Right cardiac atrium (tissue), 5 donors: ENCODE measurements around the gene CD4. TPM values are rescaled to one million over a fixed set of nuclear protein-coding genes. Genes with fewer than 3 reads are reported as not detected.

Source experiments
- ATAC-seq, 2 donors: fragments of 200-7000 bp; cut with Tn5 transposase; one replicate each; pipeline versions ENCODE4 v1.8.0 to v1.9.1; 2020; ENCODE audit warnings: moderate library complexity in 2 of 2, mild to moderate bottlenecking in 1 of 2
- DNase-seq, 3 donors: peaks; one replicate each; pipeline ENCODE4 v3.0.0-alpha.2; 2020
- H3K27ac ChIP-seq: one replicate; pipeline ENCODE4 v1.5.1; 2013; ENCODE audit warnings: mild to moderate bottlenecking, low read length, control low read depth, moderate library complexity
- H3K27me3 ChIP-seq: one replicate; pipeline ENCODE4 v1.6.1; 2013; ENCODE audit not compliant: control insufficient read depth, insufficient read depth
- H3K4me1 ChIP-seq: one replicate; pipeline ENCODE4 v1.6.1; 2013; ENCODE audit warnings: low read length; ENCODE audit not compliant: control insufficient read depth, insufficient read depth
- H3K4me3 ChIP-seq: one replicate; pipeline ENCODE4 v1.5.1; 2013; ENCODE audit warnings: low read length, control low read depth
- H3K9me3 ChIP-seq: one replicate; pipeline ENCODE4 v1.6.1; 2013; ENCODE audit warnings: low read length; ENCODE audit not compliant: control insufficient read depth
- WGBS: extraction: QIAGEN DNeasy Blood & Tissue Kit; methylation state at CpG from one replicate; pipeline ENCODE4 v1.1.7; 2013; 5-methylcytosine and 5-hydroxymethylcytosine counted together
- intact Hi-C, 4 donors: fragments of 100-400 bp; cut with DNase I; formaldehyde crosslinking; loops; one replicate each; pipeline versions ENCODE4 v1.11.0 to v1.14.0; 2022 to 2023
- polyA plus RNA-seq: library from polyadenylated mRNA; stranded (reverse); fragments of 200-250 nt; gene quantifications from one replicate; pipeline ENCODE4 v1.2.3, GENCODE V29; 2013
- total RNA-seq, 4 donors: library from RNA; stranded (reverse); fragmentation: NEBNext Ultra II Directional; extraction: Animal tissue kit (Norgen Biotek cat#: 25700); gene quantifications; one replicate each; pipeline ENCODE4 v1.2.1, GENCODE V29; 2021
- donor health status: healthy with polysubstance abuse.
- donor health status: DM: no; HTN: yes; CAD: no.
- donor health status: DM: no; HTN: no; CAD: no.
- donor health status: DM: no; HTN: yes; CAD: no; lungs with severe emphysema.
- donor health status: DM: yes; HTN: yes; CAD: no.

The CD4 gene
- total and polyA plus RNA-seq, 5 donors = 2.5 to 15.4 (median 12.8) TPM

DNA sequence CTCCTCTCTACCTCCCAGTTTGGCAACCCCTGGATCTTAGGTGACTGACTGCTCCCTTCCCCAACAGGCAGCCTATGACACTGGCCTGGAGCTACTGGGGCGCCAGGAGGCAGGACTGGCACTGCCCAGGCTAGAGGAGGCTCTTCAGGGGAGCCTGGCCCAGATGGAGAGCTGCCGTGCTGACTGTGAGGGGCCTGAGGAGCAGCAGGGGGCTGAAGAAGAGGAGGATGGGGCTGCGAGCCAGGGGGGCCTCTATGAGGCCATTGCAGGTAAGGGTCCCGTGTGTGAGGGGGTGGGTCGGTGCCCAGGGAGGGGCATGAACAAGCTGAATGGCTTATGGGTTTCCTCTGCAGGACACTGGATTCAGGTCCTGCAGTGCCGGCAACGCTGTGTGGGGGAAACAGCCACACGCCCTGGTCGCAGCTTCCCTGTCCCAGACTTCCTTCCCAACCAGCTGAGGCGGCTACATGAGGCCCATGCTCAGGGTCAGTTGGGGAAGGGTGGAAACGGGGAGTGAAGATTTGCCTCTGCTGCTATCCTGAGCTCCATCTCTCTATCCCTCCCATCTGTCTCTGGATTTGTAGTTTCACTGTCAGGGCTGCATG lies 41.1 kb downstream of the CD4 start:
- Histone ChIP-seq H3K9me3 (no peaks in the 10 kb centered on the region), H3K4me3 (no peak overlapping the region), H3K27ac (no peak overlapping the region), H3K27me3 (no peaks in the 10 kb centered on the region), H3K4me1 (peaks cover 2% of the 10 kb centered on the region)
- DNase-seq = no peak
- WGBS = 78% methylated on average over 11 of the region's 11 CpGs
- intact Hi-C loops = no loop called here
- ATAC-seq = no peak

DNA sequence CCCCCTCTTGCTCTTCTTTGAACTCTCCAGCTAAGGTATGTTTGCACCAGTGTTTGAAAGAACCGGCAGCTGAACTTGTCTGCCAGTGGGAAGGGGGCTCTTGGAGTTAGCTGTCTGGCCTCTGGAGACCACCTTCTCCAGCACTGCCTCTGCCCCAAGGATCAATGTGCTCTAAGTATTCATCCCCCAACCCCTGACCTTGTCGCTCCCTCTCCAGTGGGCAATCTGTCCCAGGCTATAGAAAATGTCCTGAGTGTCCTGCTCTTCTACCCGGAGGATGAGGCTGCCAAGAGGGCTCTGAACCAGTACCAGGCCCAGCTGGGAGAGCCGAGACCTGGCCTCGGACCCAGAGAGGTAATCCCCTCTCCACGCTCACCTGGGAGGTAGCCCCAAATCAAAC lies 41.7 kb downstream of the CD4 start:
- ATAC-seq (no peak), DNase-seq (no peak)
- Histone ChIP-seq H3K9me3 (no peaks in the 10 kb centered on the region), H3K4me1 (peaks cover 2% of the 10 kb centered on the region), H3K27ac (no peak overlapping the region), H3K4me3 (no peak overlapping the region), H3K27me3 (no peaks in the 10 kb centered on the region)
- 87% methylated on average over 6 of the region's 6 CpGs for WGBS
- intact Hi-C loops = no loop called here

DNA sequence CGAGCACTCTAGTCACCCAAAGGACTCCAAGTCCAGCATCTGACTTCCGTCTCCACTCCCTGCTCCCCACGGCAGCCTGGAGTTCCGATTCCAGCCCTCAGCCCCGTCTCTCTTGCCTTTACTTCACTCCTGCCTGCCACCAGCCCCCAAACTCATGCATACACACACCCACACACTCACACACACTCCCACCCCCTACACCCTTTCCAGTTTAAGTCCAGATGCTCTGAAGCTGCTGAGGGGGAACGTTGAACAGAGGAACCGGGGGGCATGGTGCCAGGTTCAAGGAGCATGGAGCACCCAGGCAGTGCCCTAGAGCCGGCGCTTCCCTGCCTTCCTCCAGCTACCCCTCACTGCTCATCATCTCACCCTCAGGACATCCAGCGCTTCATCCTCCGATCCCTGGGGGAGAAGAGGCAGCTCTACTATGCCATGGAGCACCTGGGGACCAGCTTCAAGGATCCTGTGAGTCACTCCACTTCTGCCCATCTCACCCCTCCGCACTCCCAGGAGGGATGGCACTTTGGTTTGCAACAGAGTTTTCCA lies 42.2 kb downstream of the CD4 start:
- DNase-seq (no peak), ATAC-seq (no peak)
- no peaks in the 10 kb centered on the region for H3K9me3 ChIP-seq
- H3K27me3 ChIP-seq = no peaks in the 10 kb centered on the region
- WGBS = 83% methylated on average over 12 of the region's 12 CpGs
- H3K4me1 ChIP-seq = peaks cover 2% of the 10 kb centered on the region
- no peak overlapping the region for H3K4me3 ChIP-seq
- intact Hi-C loops = no loop called here
- no peak overlapping the region for H3K27ac ChIP-seq

DNA sequence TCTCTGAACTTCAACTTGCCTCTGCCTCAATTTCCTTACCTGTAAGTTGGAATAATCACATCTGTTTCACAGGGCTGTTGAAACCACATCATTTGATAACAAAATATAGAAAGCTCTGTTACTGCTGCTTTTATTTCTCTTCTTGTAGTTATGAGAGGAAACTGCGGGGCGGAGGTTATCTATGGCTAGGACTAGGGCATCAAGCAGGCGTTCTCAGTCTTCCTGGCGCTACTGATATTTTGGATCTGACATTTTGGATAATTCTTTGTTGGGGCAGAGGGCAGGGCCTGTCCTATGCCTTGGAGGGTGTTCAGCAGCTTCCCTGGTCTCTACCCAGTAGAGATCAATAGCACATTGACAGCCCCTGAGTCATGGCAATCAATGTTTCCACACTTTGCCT lies 42.8 kb downstream of the CD4 start:
- H3K4me3 ChIP-seq = no peak overlapping the region
- no peak overlapping the region for H3K27ac ChIP-seq
- H3K9me3 ChIP-seq = no peaks in the 10 kb centered on the region
- intact Hi-C loops = no loop called here
- DNase-seq (no peak), ATAC-seq (no peak)
- 79% methylated on average over 4 of the region's 4 CpGs for WGBS
- H3K27me3 ChIP-seq = no peaks in the 10 kb centered on the region
- H3K4me1 ChIP-seq = peaks cover 2% of the 10 kb centered on the region

DNA sequence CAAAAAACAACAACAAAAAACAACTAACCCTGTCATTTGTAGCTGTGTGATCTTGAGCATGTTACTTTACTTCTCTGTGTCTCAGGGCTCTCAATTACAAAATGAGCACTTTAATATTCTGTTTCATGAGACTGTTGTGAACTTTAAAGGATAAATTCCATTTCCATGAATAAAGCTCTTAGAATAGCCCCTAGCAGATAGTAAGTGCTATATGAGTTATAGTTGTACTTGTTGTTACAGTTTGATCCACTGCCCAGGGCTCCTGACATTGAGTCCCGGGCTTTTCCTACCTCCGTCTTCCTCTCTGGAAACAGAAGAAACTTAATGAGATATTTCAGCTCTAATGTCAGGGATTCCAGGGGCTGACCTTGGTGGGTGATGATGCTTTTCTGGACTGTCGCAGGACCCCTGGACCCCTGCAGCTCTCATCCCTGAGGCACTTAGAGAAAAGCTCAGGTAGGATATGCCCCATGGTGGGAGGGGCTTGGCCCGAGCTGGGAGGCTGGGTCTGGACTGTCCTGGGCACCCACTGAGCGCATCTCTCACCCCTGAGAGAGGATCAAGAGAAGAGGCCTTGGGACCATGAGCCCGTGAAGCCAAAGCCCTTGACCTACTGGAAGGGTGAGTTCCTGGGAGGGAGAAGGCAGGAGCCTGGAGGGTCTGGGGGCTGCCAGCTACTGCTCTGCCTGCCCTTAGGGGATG lies 44.0 kb downstream of the CD4 start:
- no peak for DNase-seq
- H3K27me3 ChIP-seq = no peaks in the 10 kb centered on the region
- H3K9me3 ChIP-seq = no peaks in the 10 kb centered on the region
- peak in 1 of 2 donors; percentile 6 for ATAC-seq
- WGBS = 67% methylated on average over 6 of the region's 6 CpGs
- H3K4me1 ChIP-seq = no peaks in the 10 kb centered on the region
- peak overlapping the region; percentile 73 for H3K27ac ChIP-seq
- H3K4me3 ChIP-seq = peak overlapping the region; percentile 2
- intact Hi-C loops = no loop called here

DNA sequence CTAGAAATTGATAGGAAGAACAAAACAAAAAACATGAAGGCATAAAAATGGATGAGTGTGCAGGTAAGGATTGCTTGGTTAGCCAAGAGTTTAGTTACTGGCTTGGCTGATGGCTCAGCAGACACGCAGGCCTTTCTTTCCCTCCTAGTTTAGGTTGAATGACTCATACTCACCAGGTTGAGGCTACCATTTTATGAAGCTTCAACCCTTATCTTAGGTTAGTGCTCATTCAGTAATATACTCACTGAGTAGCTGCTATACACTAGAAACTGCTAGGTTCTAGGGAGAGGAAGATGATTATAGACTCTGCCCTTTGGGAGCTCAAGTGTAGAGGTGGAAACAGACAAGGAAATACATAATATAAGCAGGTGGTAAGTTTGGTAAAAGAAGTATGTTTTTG lies 44.9 kb downstream of the CD4 start:
- no peak for ATAC-seq
- WGBS = 73% methylated on average over 1 of the region's 1 CpG
- no peaks in the 10 kb centered on the region for H3K27me3 ChIP-seq
- H3K4me3 ChIP-seq = peak overlapping the region; percentile 2
- no peaks in the 10 kb centered on the region for H3K9me3 ChIP-seq
- intact Hi-C loops = no loop called here
- no peaks in the 10 kb centered on the region for H3K4me1 ChIP-seq
- no peak overlapping the region for H3K27ac ChIP-seq
- DNase-seq = no peak

DNA sequence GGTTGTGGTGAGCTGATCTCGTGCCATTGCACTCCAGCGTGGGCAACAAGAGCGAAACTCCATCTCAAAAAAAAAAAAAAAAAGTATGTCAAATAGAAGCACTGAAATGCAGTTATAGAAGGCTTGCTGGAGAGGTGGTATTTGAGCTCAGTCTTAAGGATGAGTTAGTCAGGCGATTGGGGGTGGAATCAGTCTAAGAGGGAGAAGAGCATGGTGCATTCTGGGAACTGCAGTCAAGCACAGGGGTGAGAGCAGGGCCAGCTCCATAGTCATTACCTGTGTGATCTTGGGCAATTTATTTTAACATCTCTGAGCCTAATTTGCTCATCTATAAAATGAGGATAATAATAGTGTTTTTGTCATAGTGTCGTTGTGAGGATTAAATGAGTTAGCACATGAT lies 45.5 kb downstream of the CD4 start:
- intact Hi-C loops = no loop called here
- WGBS = 84% methylated on average over 5 of the region's 5 CpGs

DNA sequence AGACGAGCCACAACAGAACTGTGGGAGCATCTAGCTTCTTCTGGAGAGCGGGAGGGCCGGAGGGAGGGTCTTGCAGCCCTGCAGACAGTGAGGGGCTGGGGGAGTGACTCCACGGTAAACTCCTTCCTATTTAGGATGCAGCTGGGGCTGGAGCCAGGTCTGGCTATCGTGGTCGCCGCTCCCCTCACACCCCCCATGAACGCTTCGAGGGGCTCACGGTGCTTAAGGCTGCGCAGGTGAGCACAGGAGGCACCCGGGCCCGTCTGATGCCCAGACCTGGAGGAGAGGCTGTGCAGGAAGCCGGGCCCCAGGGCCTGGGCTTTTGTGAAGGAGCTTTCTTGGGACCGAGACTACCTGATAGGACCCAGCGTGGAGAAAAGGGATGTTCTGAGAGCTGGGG lies 47.5 kb downstream of the CD4 start:
- DNase-seq = peak in 1 of 3 donors; percentile 50
- intact Hi-C loops = no loop called here
- Histone ChIP-seq H3K4me3 (no peak overlapping the region), H3K27ac (no peak overlapping the region), H3K9me3 (no peaks in the 10 kb centered on the region), H3K27me3 (no peaks in the 10 kb centered on the region), H3K4me1 (no peaks in the 10 kb centered on the region)
- no peak for ATAC-seq
- 88% methylated on average over 16 of the region's 16 CpGs for WGBS

More for the DNA sequence above, 45.5 kb downstream of the CD4 start:
- Histone ChIP-seq H3K4me3 (no peak overlapping the region), H3K4me1 (no peaks in the 10 kb centered on the region), H3K27me3 (no peaks in the 10 kb centered on the region), H3K27ac (no peak overlapping the region), H3K9me3 (no peaks in the 10 kb centered on the region)
- DNase-seq = peak in 1 of 3 donors; percentile 29
- no peak for ATAC-seq

DNA sequence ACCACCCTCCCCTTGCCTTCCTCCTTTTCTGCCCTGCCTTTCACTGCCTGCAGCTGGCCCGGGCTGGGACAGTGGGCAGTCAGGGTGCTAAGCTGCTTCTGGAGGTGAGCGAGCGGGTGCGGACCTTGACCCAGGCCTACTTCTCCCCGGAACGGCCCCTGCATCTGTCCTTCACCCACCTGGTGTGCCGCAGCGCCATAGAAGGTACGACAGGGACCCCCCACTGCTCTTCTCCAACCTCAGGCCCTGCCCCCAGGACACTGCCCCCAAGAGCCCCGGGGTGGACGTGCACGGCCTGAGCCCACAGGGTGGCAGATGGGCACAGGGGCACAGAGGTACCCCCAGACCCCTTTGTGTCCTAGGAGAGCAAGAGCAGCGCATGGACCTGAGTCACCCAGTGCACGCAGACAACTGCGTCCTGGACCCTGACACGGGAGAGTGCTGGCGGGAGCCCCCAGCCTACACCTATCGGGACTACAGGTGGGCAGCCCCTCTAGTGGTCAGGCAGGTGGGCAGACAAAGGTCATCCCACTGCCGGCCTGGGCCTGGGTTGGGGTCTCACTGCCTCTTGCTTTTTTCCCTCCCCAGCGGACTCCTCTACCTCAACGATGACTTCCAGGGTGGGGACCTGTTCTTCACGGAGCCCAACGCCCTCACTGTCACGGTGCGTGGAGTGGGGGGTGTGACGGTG lies 48.2 kb downstream of the CD4 start:
- peak in 1 of 3 donors; percentile 48 for DNase-seq
- WGBS = 92% methylated on average over 26 of the region's 26 CpGs

DNA sequence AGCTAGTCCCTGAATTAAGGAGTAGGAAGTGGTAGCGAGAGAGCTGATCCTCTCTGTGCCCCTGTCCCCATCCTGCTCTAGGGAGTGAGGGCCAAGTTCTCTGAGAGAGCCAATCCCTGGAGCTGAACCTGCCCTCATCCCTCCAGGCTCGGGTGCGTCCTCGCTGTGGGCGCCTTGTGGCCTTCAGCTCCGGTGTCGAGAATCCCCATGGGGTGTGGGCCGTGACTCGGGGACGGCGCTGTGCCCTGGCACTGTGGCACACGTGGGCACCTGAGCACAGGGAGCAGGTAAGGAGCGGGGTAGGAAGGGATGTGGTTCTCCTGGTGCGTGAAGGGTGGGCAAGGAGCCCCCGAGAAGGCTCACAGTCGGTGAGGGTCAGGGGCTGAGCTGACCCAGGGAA lies 49.5 kb downstream of the CD4 start:
- Histone ChIP-seq H3K4me1 (no peaks in the 10 kb centered on the region), H3K9me3 (no peaks in the 10 kb centered on the region), H3K4me3 (no peak overlapping the region), H3K27me3 (no peaks in the 10 kb centered on the region), H3K27ac (no peak overlapping the region)
- DNase-seq = peak in 1 of 3 donors; percentile 60
- WGBS = 90% methylated on average over 16 of the region's 16 CpGs
- peak in 1 of 2 donors; percentile 1 for ATAC-seq
- intact Hi-C loops = no loop called here

More for the DNA sequence above, 48.2 kb downstream of the CD4 start:
- no peaks in the 10 kb centered on the region for H3K27me3 ChIP-seq
- no peaks in the 10 kb centered on the region for H3K4me1 ChIP-seq
- H3K9me3 ChIP-seq = no peaks in the 10 kb centered on the region
- no peak overlapping the region for H3K27ac ChIP-seq
- H3K4me3 ChIP-seq = no peak overlapping the region
- intact Hi-C loops = no loop called here
- no peak for ATAC-seq
